M059J (cell line): Measurements from ENCODE around the gene PKN1. TPM values are rescaled to one million over a fixed set of nuclear protein-coding genes. Genes with fewer than 3 reads are reported as not detected.
A peak's percentile ranks its signal among the peaks of the same experiment; 100 is the strongest.
"Not testable (repeated sequence)": the region's sequence is repeated elsewhere in the genome, so short reads cannot be mapped to it uniquely, and the experiment has no call there.

Source experiments
- DNase-seq: peaks from one replicate; pipeline ENCODE4 v3.0.0-alpha.2; 2012; ENCODE audit warnings: low read depth
- total RNA-seq: library from RNA; depleted of rRNA; stranded (reverse); fragments of >200 nt; shearing (Covaris generic); gene quantifications from 2 replicates; pipeline ENCODE4 v1.2.3, GENCODE V29; 2014; rRNA removed

PKN1 gene
- 28.2 and 51.6 TPM in 2 replicates for total RNA-seq

DNA sequence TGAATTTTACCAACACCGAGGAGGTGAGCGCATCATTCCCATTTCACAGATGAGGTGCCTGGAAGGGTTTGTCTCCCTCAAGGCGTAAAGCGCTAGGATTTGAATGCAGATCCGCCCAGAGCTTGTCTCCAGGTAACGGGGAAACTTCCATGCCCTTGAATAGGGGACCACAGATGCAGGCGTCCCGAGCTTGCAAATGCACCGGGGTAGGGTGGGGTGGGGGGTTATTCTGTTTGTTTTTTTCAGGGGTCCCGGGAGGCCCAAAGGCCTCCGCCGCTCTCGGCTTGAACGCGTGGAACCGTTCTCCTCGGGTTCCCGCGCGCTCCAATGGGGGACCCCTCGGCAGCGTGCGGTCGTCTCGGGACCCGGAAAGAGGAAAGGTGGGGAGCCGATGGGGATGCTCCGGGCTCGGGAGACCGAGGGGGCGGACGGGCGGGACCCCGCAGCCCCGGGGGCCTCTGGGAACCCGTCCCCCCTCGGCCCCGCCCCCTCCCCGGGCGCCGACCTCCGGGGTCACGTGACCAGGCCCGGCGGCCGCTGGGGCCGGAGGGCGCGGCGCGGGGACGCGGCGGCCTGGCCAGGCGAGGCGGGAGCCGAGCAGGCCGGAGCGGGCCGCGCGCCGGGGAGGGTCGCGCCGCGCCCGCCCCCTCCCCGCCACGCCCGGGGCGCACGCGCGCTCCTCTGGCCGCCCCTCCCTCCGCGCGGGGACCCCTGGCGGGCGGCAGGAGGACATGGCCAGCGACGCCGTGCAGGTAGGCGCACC lies at the start of gene PKN1:
TSS of gene PKN1 (plus strand) at position 516 of the 763 bp plus-strand sequence. CDS start at position 732, 216 bp downstream.
- peak; percentile 30 for DNase-seq

DNA sequence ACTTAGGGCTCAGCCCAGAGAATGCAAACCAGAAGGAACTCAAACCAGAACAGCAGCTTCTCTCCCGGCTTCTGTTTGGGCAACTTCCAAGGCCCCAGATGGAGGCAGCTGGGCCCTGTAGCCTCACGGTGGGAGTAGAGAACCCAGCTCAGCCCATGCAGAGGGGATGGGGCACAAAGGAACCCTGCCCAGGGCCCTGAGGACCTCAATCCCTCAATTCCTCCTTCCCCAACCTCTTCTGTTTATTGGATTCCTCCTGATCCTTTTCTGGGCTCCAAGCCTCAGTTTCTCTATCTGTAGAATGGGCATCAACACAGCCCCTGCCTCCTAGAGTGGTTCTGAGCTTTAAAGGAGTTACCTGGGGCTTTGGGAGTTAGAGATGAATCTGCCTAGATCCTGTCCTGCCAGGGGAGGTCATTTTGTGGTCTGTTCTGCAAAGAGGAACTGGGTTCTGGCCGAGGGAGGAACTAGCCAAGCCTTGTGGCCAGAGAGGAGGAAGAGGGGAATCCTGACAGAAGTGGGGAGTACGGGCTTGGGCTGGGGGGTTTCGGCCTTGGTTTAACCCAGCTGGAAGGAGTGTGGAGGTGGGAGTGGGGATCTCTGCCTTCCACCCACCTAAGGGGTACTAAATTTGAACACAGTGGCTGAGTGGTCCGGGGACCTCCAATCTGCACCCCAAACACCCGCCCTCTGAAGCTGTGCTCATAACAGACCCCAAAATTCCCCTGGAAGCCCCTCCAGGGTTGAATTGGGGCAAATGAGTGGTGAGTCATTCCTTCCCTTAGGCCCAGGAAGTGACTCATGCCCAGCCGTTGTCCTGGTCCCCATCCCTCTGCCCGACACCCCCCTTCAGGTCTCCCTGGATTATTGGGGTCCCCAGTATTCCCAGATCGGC lies 49.2 kb upstream of the PKN1 start:
- DNase-seq: peak; percentile 76

DNA sequence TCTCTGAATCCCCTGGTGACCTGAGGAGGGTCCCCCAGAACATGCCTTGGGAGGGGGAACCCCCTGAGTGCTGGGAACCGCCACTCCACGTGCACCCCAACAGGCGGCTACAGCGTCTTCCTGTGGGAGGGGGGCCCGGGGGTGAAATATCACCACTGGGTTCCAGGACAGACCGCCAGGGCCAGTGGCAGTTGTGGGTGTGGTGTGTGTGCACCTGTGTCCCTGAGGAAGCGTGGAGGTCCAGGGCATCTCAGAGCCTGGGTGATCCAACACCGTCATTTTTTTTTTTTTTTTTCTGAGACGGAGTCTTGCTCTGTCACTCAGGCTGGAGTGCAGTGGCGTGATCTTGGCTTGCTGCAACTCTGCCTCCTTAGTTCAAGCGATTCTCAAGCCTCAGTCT lies 47.6 kb upstream of the PKN1 start:
- no peak for DNase-seq

DNA sequence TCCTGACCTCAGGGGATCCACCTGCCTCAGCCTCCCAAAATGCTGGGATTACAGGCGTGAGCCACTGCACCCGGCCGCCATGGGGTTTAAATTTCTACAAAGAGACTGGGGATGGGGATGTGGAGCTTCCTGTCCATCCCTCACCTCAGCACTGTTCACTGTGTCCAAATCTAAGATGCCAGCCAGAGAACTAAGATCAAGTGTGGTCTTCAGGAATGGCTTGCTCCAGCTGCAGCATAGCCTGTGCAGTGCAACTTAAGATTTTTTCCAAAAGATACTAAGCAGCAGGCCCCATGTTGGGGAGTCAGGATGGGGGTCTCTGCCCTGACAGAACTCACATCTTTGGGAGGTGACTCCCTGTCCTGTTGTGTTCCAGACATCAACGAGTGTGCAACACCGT lies 42.6 kb upstream of the PKN1 start:
- no peak for DNase-seq

GRCh38 chr19:14391156-14391821 lies 41.8 kb upstream of the PKN1 start:
- DNase-seq: no peak

DNA sequence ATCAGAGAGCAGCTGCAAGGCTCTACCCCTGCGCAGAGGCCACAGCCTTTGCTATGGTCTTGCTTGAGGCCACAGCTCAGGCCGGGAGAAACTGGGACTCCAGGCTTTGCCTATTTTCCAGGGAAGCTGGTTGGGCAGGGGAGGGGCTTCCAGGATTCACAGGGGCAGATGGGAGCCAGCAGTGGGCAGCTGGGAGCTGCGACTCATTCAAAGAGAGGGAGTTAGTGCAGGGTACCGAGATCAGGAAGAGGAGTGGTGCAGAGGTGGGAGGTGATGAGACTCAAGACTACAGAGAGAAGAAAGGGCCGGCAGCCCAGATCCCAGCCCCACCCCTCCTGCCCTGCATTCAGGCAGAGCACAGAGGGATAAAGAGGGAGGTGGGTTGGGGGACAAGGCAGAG lies 39.8 kb upstream of the PKN1 start:
- no peak for DNase-seq

GRCh38 chr19:14394167-14394566 lies 38.9 kb upstream of the PKN1 start:
- no peak for DNase-seq

GRCh38 chr19:14395262-14395661 lies 37.8 kb upstream of the PKN1 start:
- no peak for DNase-seq

DNA sequence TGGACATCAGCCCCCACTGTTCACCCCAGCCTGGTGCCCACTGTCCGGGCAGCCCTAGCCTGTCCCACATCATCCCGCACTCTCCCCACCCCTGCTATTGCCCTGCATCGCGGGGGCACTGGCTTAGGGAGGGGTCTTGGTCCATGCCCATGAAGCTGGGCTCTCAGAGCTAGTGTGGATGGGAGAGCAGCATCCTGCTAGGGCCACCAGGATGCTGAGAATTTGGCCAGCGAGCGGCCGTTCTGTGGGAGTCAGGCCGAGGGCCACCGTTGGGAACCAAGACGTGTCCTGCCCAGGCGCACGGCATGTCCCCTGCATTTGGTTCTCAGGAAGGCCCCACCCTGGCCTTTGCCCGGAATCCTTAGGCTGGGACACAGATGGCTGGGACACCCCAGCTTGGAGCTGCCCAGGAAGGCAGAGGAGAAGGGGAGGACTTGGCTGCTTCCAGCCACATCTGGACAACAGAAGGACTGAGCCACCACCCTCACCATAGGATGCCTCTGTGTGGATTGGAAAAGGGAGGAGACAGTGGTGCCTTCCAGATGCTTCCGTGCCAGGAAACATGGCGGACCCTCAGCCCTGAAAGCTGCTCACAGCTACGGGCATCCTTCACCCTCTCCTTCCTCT lies 37.3 kb upstream of the PKN1 start:
- no peak for DNase-seq

DNA sequence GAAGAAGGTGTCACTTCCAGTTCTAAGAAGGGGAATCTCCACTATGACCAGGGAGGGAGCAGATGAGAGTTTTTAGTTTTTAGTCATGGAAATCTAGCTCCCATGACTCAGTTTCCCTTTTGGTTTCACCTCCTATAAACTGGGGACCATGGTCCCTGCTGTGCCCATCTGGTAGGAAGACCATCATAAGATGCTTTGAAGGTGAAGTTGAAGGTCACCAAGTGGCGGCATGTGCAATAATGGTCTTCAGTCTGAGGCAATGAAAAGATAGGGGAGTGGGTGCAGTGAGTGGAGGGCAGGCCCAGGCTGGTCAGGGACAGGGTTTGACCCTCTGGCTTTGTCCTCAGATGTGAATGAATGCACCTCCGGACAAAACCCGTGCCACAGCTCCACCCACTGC lies 36.4 kb upstream of the PKN1 start:
- DNase-seq: not testable (repeated sequence)

DNA sequence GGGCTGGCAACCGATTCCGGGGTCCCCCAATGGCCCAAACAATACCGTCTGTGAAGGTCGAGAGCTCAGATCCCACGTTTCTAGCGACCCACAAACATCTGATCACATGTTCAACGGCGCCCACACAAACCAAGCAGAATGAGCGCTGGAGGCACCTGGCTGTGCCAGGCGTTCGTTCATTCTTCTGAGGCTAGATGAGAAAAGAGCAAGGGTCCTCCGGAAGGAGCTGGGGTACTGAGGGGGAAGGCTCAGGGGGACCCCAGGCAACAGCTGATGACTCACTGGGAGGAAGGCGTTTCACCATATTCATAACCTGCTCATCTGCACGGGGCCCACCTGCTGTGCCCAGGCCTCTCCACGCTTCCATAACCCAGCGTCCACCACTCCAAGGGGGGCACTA lies 35.9 kb upstream of the PKN1 start:
- not testable (repeated sequence) for DNase-seq

GRCh38 chr19:14400951-14401431 lies 32.1 kb upstream of the PKN1 start:
- peak; percentile 41 for DNase-seq

- no peak for DNase-seq
These were observed 31.5 kb upstream of the PKN1 start for GRCh38 chr19:14401468-14402195.

DNA sequence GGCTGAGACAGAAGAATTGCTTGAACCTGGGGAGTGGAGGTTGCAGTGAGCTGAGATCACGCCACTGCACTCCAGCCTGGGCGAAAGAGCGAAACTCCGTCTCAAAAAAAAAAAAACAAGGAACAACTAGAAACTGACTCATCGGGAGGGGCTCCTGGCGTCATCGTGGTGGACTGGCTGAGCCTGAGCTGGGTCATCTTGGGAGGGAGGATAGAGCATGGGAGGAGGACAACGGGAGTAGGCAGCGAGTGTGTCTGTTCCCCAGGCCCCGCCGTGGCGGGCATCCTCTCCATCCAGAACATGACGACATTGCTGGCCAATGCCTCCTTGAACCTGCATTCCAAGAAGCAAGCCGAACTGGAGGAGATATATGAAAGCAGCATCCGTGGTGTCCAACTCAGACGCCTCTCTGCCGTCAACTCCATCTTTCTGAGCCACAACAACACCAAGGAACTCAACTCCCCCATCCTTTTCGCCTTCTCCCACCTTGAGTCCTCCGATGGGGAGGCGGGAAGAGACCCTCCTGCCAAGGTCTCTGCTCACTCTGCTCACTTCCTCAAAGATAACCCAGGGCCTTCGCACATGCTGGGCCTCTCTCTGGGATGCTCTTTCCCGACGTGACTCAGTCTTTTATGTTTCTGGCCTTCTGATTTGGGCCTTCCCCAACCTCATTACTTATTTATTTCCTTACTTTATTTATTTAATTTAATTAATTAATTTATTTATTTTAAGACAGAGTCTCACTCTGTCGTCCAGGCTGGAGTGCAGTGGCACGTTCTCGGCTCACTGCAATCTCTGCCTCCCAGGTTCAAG lies 30.6 kb upstream of the PKN1 start:
- DNase-seq: peak; percentile 74

DNA sequence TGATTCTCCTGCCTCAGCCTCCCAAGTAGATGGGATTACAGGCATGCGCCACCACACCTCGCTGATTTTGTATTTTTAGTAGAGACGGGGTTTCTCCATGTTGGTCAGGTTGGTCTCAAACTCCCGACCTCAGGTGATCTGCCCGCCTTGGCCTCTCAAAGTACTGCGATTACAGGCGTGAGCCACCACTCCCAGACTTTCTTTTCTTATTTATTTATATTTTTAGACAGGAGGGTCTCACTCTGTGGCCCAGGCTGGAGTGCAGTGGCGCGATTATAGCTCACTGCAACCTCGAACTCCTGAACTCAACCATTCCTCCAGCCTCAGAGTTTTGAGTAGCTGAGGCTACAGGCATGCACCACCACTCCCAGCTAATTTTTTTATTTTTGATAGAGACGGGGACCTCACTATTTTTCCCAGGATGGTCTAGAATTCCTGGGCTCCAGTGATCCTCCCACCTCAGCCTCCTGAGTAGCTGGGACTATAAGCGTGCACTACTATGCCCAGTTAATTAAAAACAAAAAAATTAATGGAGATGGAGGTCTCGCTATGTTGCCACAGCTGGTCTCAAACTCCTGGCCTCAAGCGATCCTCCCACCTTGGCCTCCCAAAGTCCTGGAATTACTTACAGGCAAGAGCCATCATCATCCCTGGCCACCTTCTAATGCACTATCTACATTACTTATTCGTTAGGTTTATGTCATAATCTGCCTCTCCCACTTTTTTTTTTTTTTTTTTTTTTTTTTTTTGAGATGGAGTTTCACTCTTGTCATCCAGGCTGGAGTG lies 29.8 kb upstream of the PKN1 start:
- DNase-seq: not testable (repeated sequence)

GRCh38 chr19:14404312-14404711 lies 28.8 kb upstream of the PKN1 start:
- DNase-seq: no peak

DNA sequence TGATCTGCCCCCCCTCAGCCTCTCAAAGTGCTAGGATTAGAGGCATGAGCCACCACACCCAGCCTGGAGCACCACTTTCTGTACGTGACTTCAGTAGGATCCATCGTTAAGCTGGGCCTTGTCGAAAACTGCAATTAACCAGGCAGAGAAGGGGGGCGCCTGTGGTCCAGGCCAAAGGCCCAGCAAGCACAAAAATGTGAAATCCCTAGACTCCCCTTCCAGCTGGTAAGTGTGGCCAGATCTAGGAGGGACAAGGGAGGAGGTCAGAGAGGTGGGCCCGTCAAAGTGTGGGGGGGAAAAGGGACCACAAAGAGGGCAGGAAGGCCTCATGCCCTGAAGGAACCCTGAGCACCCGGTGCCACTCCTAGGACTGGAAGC lies 27.7 kb upstream of the PKN1 start:
- DNase-seq: no peak

DNA sequence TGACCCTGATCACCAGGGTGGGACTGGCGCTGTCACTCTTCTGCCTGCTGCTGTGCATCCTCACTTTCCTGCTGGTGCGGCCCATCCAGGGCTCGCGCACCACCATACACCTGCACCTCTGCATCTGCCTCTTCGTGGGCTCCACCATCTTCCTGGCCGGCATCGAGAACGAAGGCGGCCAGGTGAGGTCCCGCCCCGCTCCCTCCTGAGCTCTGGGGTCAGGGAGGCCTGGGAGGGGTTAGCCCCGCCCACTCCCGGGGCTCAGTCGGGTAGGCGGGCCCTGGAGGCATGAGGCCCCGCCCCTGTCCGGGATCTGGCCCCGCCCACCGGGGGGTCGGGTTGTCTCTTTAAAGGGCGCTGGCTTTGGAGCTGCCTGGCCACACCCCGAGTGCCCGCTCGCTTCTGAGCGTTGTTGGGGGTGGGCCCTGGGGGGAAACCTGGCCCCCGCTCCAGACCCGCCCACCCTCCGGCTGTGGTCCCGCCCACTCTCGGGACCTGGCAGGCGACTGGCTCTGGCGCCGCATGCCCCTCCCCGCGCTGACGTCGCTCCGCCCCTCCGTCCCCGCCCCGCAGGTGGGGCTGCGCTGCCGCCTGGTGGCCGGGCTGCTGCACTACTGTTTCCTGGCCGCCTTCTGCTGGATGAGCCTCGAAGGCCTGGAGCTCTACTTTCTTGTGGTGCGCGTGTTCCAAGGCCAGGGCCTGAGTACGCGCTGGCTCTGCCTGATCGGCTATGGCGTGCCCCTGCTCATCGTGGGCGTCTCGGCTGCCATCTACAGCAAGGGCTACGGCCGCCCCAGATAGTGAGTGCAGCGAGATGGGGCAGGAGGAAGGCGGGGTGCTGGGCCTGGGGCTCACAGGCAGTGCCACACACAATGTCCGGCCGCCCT lies 27.1 kb upstream of the PKN1 start:
- DNase-seq: no peak
